Liver (tissue), 9 donors: ENCODE data around the gene SLC25A34. TPM values are rescaled to one million over a fixed set of nuclear protein-coding genes. Genes with fewer than 3 reads are reported as not detected.
"Not testable (repeated sequence)": the region's sequence is repeated elsewhere in the genome, so short reads cannot be mapped to it uniquely, and the experiment has no call there.

ENCODE experiments used
- DNase-seq: peaks from one replicate; pipeline ENCODE4 v3.0.0-alpha.2; 2017; ENCODE audit warnings: low spot score
- H3K27ac ChIP-seq, 2 donors: one replicate each; pipeline ENCODE4 v1.7.0; 2013; ENCODE audit warnings: inconsistent platforms in 2 of 2, low read length in 2 of 2, control low read depth in 1 of 2, low read depth in 1 of 2, mild to moderate bottlenecking in 1 of 2
- H3K27me3 ChIP-seq, 4 donors: one replicate each; pipeline versions ENCODE4 v1.6.1 to v1.7.0; 2013; ENCODE audit warnings: low read length in 3 of 4, inconsistent platforms in 1 of 4, mild to moderate bottlenecking in 1 of 4, moderate library complexity in 1 of 4; ENCODE audit not compliant: control insufficient read depth in 4 of 4, insufficient read depth in 4 of 4
- H3K36me3 ChIP-seq, 4 donors: one replicate each; pipeline versions ENCODE4 v1.6.1 to v1.7.0; 2013; ENCODE audit warnings: low read length in 3 of 4, mild to moderate bottlenecking in 3 of 4, low read depth in 1 of 4, moderate library complexity in 1 of 4; ENCODE audit not compliant: control insufficient read depth in 4 of 4, insufficient read depth in 3 of 4
- H3K4me1 ChIP-seq, 4 donors: one replicate each; pipeline versions ENCODE4 v1.6.1 to v1.7.0; 2013; ENCODE audit warnings: low read length in 3 of 4, mild to moderate bottlenecking in 3 of 4, moderate library complexity in 1 of 4; ENCODE audit not compliant: control insufficient read depth in 4 of 4, insufficient read depth in 4 of 4
- H3K4me3 ChIP-seq, 3 donors: one replicate each; pipeline versions ENCODE4 v1.6.1 to v1.7.0; 2013; ENCODE audit warnings: low read length in 3 of 3, control low read depth in 1 of 3, low read depth in 1 of 3, mild to moderate bottlenecking in 1 of 3
- H3K9ac ChIP-seq, 2 donors: one replicate each; pipeline ENCODE4 v1.7.0; 2013; ENCODE audit warnings: low read length in 2 of 2, mild to moderate bottlenecking in 2 of 2, moderate library complexity in 2 of 2, control low read depth in 1 of 2, low read depth in 1 of 2
- H3K9me3 ChIP-seq, 4 donors: one replicate each; pipeline versions ENCODE4 v1.6.1 to v1.7.0; 2013; ENCODE audit warnings: low read length in 3 of 4; ENCODE audit not compliant: control insufficient read depth in 4 of 4
- CTCF ChIP-seq: fragments of 150-350 bp; IDR thresholded peaks from 2 replicates; pipeline ENCODE4 v1.5.1; 2017; ENCODE audit warnings: improper control_type of control experiment, low read depth, low read length; ENCODE audit not compliant: missing input control
- EGR1 ChIP-seq, 2 donors: IDR thresholded peaks; 2 replicates each; pipeline ENCODE4 v1.6.1; 2016 to 2018; ENCODE audit warnings: antibody characterized with exemption in 2 of 2, low read depth in 2 of 2
- FOXA1 ChIP-seq: IDR thresholded peaks from 2 replicates; pipeline ENCODE4 v1.6.1; 2016; ENCODE audit warnings: antibody characterized with exemption
- FOXA2 ChIP-seq: IDR thresholded peaks from 2 replicates; pipeline ENCODE4 v1.6.1; 2016; ENCODE audit warnings: antibody characterized with exemption
- GABPA ChIP-seq, 2 donors: IDR thresholded peaks in 1 of 2; conservative IDR thresholded peaks in 1 of 2; 2 replicates each; pipeline ENCODE4 v1.6.1; 2016; ENCODE audit warnings: antibody characterized with exemption in 2 of 2, mild to moderate bottlenecking in 1 of 2, moderate library complexity in 1 of 2
- HNF4A ChIP-seq, 2 donors: conservative IDR thresholded peaks; 2 replicates each; pipeline ENCODE4 v1.6.1; 2016; ENCODE audit warnings: antibody characterized with exemption in 2 of 2, mild to moderate bottlenecking in 2 of 2
- HNF4G ChIP-seq: IDR thresholded peaks from 2 replicates; pipeline ENCODE4 v1.6.1; 2016; ENCODE audit warnings: antibody characterized with exemption
- JUND ChIP-seq, 2 donors: IDR thresholded peaks; 2 replicates each; pipeline ENCODE4 v1.6.1; 2016; ENCODE audit warnings: antibody characterized with exemption in 2 of 2
- MAX ChIP-seq: IDR thresholded peaks from 2 replicates; pipeline ENCODE4 v1.6.1; 2016; ENCODE audit warnings: antibody characterized with exemption
- NR2F2 ChIP-seq: IDR thresholded peaks from 2 replicates; pipeline ENCODE4 v1.6.1; 2016; ENCODE audit warnings: antibody characterized with exemption
- RAD21 ChIP-seq, 2 donors: IDR thresholded peaks; 2 replicates each; pipeline ENCODE4 v1.6.1; 2016; ENCODE audit warnings: antibody characterized with exemption in 2 of 2, mild to moderate bottlenecking in 2 of 2
- REST ChIP-seq: IDR thresholded peaks from 2 replicates; pipeline ENCODE4 v1.6.1; 2016; ENCODE audit warnings: antibody characterized with exemption, mild to moderate bottlenecking
- RXRA ChIP-seq, 2 donors: IDR thresholded peaks; 2 replicates each; pipeline ENCODE4 v1.6.1; 2017 to 2018; ENCODE audit warnings: antibody characterized with exemption in 2 of 2, mild to moderate bottlenecking in 1 of 2
- SP1 ChIP-seq: IDR thresholded peaks from 2 replicates; pipeline ENCODE4 v1.6.1; 2018; ENCODE audit warnings: antibody characterized with exemption, mild to moderate bottlenecking
- TAF1 ChIP-seq: conservative IDR thresholded peaks from 2 replicates; pipeline ENCODE4 v1.6.1; 2016; ENCODE audit warnings: antibody characterized with exemption, mild to moderate bottlenecking
- YY1 ChIP-seq: IDR thresholded peaks from 2 replicates; pipeline ENCODE4 v1.6.1; 2016; ENCODE audit warnings: antibody characterized with exemption, mild to moderate bottlenecking
- WGBS: extraction: QIAGEN DNeasy Blood & Tissue Kit; methylation state at CpG from one replicate; pipeline ENCODE4 v1.1.7; 2013; 5-methylcytosine and 5-hydroxymethylcytosine counted together
- polyA plus RNA-seq, 2 donors: library from polyadenylated mRNA; stranded (reverse) in 1 of 2; unstranded in 1 of 2; fragments of 200-250 nt in 1 of 2; fragments of >200 nt in 1 of 2; fragmentation: Nextera tagmentation in 1 of 2; extraction: Ambion mirVana in 1 of 2; gene quantifications; one replicate each; pipeline versions ENCODE4 v1.2.1 to v1.2.3, GENCODE V29; 2013 to 2015
- total RNA-seq, 2 donors: library from RNA; depleted of rRNA; stranded (reverse); fragments of >200 nt; gene quantifications; one replicate each; pipeline ENCODE4 v1.2.3, GENCODE V29; 2014
- TF ChIP-seq, protein P1 (sequence below): IDR thresholded peaks from 2 replicates; pipeline ENCODE4 v1.6.1; 2016; ENCODE audit warnings: antibody characterized with exemption
- donor health status: healthy.
- donor health status: healthy.
- donor health status: healthy.
- donor health status: healthy.
- donor health status: healthy.

Gene SLC25A34
- total and polyA plus RNA-seq, 4 donors = 0.79 to 7.3 (median 2.4) TPM

DNA sequence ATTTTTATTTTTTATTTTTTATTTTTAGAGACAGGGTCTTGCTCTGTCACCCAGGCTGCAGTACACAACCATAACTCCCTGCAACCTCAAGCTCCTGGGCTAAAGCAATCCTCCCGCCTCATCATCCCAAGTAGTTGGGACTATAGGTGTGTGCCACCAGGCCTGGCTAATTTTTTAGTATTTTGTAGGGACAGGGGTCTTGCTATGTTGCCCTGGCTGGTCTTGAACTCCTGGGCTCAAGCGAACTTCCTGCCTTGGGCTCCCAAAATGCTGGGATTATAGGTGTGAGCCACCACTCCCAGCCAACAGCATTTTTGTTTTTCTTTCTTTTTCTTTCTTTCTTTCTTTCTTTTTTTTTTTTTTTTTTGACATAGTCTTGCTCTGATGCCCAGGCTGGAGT is 37.9 kb upstream of the SLC25A34 start:
- no peak for DNase-seq
- no peak for TF ChIP-seq FOXA2
- no peak for TF ChIP-seq MAX
- TF ChIP-seq JUND (IDR thresholded peaks at IDR 0.05) = no peak
- TF ChIP-seq TAF1 = no peak
- no peak for TF ChIP-seq REST
- TF ChIP-seq RAD21 (IDR thresholded peaks at IDR 0.05) = no peak
- TF ChIP-seq HNF4A (conservative IDR thresholded peaks at IDR 0.05) = no peak
- TF ChIP-seq, protein P1, sequence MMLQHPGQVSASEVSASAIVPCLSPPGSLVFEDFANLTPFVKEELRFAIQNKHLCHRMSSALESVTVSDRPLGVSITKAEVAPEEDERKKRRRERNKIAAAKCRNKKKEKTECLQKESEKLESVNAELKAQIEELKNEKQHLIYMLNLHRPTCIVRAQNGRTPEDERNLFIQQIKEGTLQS = no peak
- no peak for TF ChIP-seq CTCF
- no peak for TF ChIP-seq FOXA1
- TF ChIP-seq HNF4G = no peak
- no peak for TF ChIP-seq NR2F2
- no peak for TF ChIP-seq RXRA (IDR thresholded peaks at IDR 0.05)
- TF ChIP-seq YY1 = no peak
- 98% methylated on average over 2 of the region's 2 CpGs for WGBS
- Histone ChIP-seq H3K36me3 (peaks cover 0 to 1% (median 0%) of the 10 kb centered on the region in 4 donors), H3K4me3 (no peak overlapping the region), H3K9me3 (no peaks in the 10 kb centered on the region), H3K27ac (no peak overlapping the region), H3K4me1 (peaks cover 0 to 7% (median 0%) of the 10 kb centered on the region in 4 donors), H3K27me3 (no peaks in the 10 kb centered on the region), H3K9ac (no peak overlapping the region)

DNA sequence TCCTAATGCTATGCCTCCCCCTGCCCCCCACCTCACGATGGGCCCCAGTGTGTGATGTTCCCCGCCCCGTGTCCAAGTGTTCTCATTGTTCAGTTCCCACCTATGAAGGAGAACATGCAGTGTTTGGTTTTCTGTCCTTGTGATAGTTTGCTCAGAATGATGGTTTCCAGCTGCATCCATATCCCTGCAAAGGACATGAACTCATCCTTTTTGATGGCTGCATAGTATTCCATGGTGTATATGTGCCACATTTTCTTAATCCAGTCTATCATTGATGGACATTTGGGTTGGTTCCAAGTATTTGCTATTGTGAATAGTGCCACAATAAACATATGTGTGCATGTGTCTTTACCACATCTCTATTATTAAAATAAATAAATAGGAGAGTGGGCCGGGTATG is 36.7 kb upstream of the SLC25A34 start:
- H3K27me3 ChIP-seq, H3K4me3 ChIP-seq, H3K9me3 ChIP-seq, H3K27ac ChIP-seq, H3K36me3 ChIP-seq, DNase-seq, H3K9ac ChIP-seq: not testable (repeated sequence)
- H3K4me1 ChIP-seq = peaks cover 0 to 12% (median 0%) of the 10 kb centered on the region in 4 donors
- WGBS = 96% methylated on average over 4 of the region's 4 CpGs

- no peak for DNase-seq
- WGBS = 83% methylated on average over 6 of the region's 6 CpGs
These were observed 35.5 kb upstream of the SLC25A34 start for GRCh38 chr1:15700508-15700907.

More at GRCh38 chr1:15700508-15700907, 35.5 kb upstream of the SLC25A34 start:
- H3K9me3 ChIP-seq = no peaks in the 10 kb centered on the region
- no peak overlapping the region for H3K27ac ChIP-seq
- no peak overlapping the region for H3K9ac ChIP-seq
- H3K4me3 ChIP-seq = no peak overlapping the region
- TF ChIP-seq GABPA (IDR thresholded peaks at IDR 0.05 in 1 of 2, conservative IDR thresholded peaks at IDR 0.05 in 1 of 2) = no peak
- no peak for TF ChIP-seq EGR1 (IDR thresholded peaks at IDR 0.05; ENCODE audit: low read depth in 2 of 2)
- no peak for TF ChIP-seq FOXA2
- TF ChIP-seq JUND (IDR thresholded peaks at IDR 0.05) = no peak
- no peak for TF ChIP-seq CTCF
- no peak for TF ChIP-seq HNF4A (conservative IDR thresholded peaks at IDR 0.05)
- no peak for TF ChIP-seq HNF4G
- no peak for TF ChIP-seq SP1
- no peak for TF ChIP-seq YY1
- H3K27me3 ChIP-seq = no peaks in the 10 kb centered on the region
- H3K36me3 ChIP-seq = peaks cover 0 to 1% (median 0%) of the 10 kb centered on the region in 4 donors
- peaks cover 0 to 12% (median 0%) of the 10 kb centered on the region in 4 donors for H3K4me1 ChIP-seq
